Measurements from ENCODE around the gene SETDB2.

DNA sequence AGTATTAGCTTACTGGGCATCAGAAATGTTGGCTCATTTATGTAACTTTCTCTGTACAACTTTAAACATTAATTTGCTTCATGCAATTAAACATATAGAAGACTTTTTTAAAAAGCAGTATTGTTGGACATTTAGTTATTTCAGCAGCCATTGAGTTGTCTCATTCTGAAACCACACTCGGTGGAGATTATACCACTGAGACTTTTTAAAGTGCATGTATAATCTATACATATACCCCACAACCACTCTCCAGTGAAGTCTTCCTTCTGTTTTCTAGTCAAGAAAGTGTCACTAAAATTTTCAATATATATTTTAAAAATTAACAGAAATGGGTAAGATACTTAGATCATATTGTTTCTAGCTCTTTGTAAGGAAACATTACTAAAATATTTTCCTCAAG lies 15.5 kb downstream of the SETDB2 start:
- TF ChIP-seq, protein P1, sequence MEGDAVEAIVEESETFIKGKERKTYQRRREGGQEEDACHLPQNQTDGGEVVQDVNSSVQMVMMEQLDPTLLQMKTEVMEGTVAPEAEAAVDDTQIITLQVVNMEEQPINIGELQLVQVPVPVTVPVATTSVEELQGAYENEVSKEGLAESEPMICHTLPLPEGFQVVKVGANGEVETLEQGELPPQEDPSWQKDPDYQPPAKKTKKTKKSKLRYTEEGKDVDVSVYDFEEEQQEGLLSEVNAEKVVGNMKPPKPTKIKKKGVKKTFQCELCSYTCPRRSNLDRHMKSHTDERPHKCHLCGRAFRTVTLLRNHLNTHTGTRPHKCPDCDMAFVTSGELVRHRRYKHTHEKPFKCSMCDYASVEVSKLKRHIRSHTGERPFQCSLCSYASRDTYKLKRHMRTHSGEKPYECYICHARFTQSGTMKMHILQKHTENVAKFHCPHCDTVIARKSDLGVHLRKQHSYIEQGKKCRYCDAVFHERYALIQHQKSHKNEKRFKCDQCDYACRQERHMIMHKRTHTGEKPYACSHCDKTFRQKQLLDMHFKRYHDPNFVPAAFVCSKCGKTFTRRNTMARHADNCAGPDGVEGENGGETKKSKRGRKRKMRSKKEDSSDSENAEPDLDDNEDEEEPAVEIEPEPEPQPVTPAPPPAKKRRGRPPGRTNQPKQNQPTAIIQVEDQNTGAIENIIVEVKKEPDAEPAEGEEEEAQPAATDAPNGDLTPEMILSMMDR (IDR thresholded peaks at IDR 0.05) = no peak
- no peak for TF ChIP-seq POLR2AphosphoS5 (IDR thresholded peaks at IDR 0.05; ENCODE audit: insufficient read depth in 1 of 2, low read depth in 1 of 2)

Measured in vagina (tissue), 2 donors.